Naive thymus-derived CD4-positive, alpha-beta T cell (primary cell): ENCODE data around the gene LIN52. TPM values are rescaled to one million over a fixed set of nuclear protein-coding genes. Genes with fewer than 3 reads are reported as not detected.

Experiments used
- ATAC-seq: fragments of 150-1000 bp; cut with Tn5 transposase; 2 replicates; pipeline ENCODE4 v1.10.0; 2021; ENCODE audit warnings: mild to moderate bottlenecking, moderate library complexity
- CTCF ChIA-PET: fragments of 350-600 bp; sonication (Branson Sonifier 250); formaldehyde crosslinking; loops from one replicate; lab custom pipeline; 2021; ENCODE audit warnings: antibody characterized with exemption; lab: Charles Lee
- POLR2A ChIA-PET: fragments of 350-600 bp; sonication (Branson Sonifier 250); formaldehyde crosslinking; loops from one replicate; lab custom pipeline; 2021; ENCODE audit warnings: antibody characterized with exemption, inconsistent platforms; lab: Charles Lee
- DNase-seq, 9 donors: peaks; one replicate each; pipeline versions ENCODE4 v3.0.0 to v3.0.0-alpha.2; 2020 to 2022; ENCODE audit warnings: mixed read lengths in 1 of 9
- H3K27ac ChIP-seq: one replicate; pipeline ENCODE4 v1.7.0; 2013; ENCODE audit warnings: mild to moderate bottlenecking, low read depth, low read length, moderate library complexity
- H3K27me3 ChIP-seq, 2 donors: one replicate each; pipeline ENCODE4 v1.7.0; 2013; ENCODE audit warnings: low read length in 2 of 2, mild to moderate bottlenecking in 2 of 2, moderate library complexity in 2 of 2; ENCODE audit not compliant: control insufficient read depth in 2 of 2, insufficient read depth in 2 of 2
- H3K36me3 ChIP-seq, 3 experiments: 1 replicate in 2 of 3; 2 replicates in 1 of 3; pipeline ENCODE4 v1.7.0; 2013; ENCODE audit warnings: low read length in 3 of 3, mild to moderate bottlenecking in 3 of 3, moderate library complexity in 1 of 3; ENCODE audit not compliant: insufficient read depth in 3 of 3, control insufficient read depth in 2 of 3
- H3K4me1 ChIP-seq, 2 donors: one replicate each; pipeline ENCODE4 v1.7.0; 2013; ENCODE audit warnings: low read length in 2 of 2, mild to moderate bottlenecking in 2 of 2, moderate library complexity in 1 of 2; ENCODE audit not compliant: control insufficient read depth in 2 of 2, insufficient read depth in 2 of 2
- H3K4me3 ChIP-seq: 2 replicates; pipeline ENCODE4 v1.7.0; 2013; ENCODE audit warnings: mild to moderate bottlenecking, low read length
- H3K9me3 ChIP-seq, 3 experiments: 1 replicate in 2 of 3; 2 replicates in 1 of 3; pipeline ENCODE4 v1.7.0; 2013; ENCODE audit warnings: low read length in 3 of 3; ENCODE audit not compliant: control insufficient read depth in 2 of 3
- H3K27ac Mint-ChIP-seq, 9 donors: one replicate each; pipeline ENCODE4 v1.8.0; 2020 to 2022; ENCODE audit warnings: mixed read lengths in 9 of 9, mild to moderate bottlenecking in 8 of 9, moderate library complexity in 5 of 9, inconsistent platforms in 2 of 9
- H3K27me3 Mint-ChIP-seq, 5 donors: one replicate each; pipeline ENCODE4 v1.8.0; 2021 to 2022; ENCODE audit warnings: mixed read lengths in 5 of 5, mild to moderate bottlenecking in 1 of 5
- H3K36me3 Mint-ChIP-seq, 5 donors: one replicate each; pipeline ENCODE4 v1.8.0; 2020 to 2022; ENCODE audit warnings: mixed read lengths in 5 of 5, mild to moderate bottlenecking in 3 of 5, inconsistent platforms in 1 of 5
- H3K4me1 Mint-ChIP-seq, 7 donors: one replicate each; pipeline ENCODE4 v1.8.0; 2020 to 2022; ENCODE audit warnings: mixed read lengths in 7 of 7, mild to moderate bottlenecking in 3 of 7, inconsistent platforms in 1 of 7
- H3K4me3 Mint-ChIP-seq, 10 donors: one replicate each; pipeline ENCODE4 v1.8.0; 2020 to 2022; ENCODE audit warnings: mild to moderate bottlenecking in 10 of 10, mixed read lengths in 10 of 10, moderate library complexity in 6 of 10, inconsistent platforms in 2 of 10
- H3K9me3 Mint-ChIP-seq, 11 donors: one replicate each; pipeline ENCODE4 v1.8.0; 2020 to 2022; ENCODE audit warnings: mixed read lengths in 11 of 11, mild to moderate bottlenecking in 4 of 11, inconsistent platforms in 1 of 11, moderate library complexity in 1 of 11
- intact Hi-C, 2 donors: fragments of 100-400 bp; cut with micrococcal nuclease; formaldehyde crosslinking; loops; one replicate each; pipeline ENCODE4 v1.15.1; 2023
- polyA plus RNA-seq, 2 donors: library from polyadenylated mRNA; unstranded; fragments of 300-500 nt; fragmentation: Illumina TruSeq; gene quantifications; one replicate each; pipeline ENCODE4 v1.2.3, GENCODE V29; 2021
- total RNA-seq, 6 experiments: library from RNA in 5 of 6; stranded (reverse) in 5 of 6; gene quantifications; 1 replicate in 5 of 6; 2 replicates in 1 of 6; pipeline ENCODE4 v1.2.3 and lab custom pipeline; 2021 to 2026

Gene LIN52
- total and polyA plus RNA-seq, 7 experiments from 2014 or later, result 6.6 to 16.3 (median 9.5) TPM

GRCh38 chr14:74231784-74232183 lies 147.0 kb downstream of the LIN52 start:
- Histone ChIP-seq H3K27me3 (no peaks in the 10 kb centered on the region), H3K27ac (no peak overlapping the region), H3K4me3 (no peak overlapping the region), H3K4me1 (no peaks in the 10 kb centered on the region), H3K9me3 (peaks cover 0 to 4% (median 0%) of the 10 kb centered on the region in 3 experiments), H3K36me3 (no peaks in the 10 kb centered on the region)
- peaks cover 40 to 64% (median 44%) of the 10 kb centered on the region in 5 donors for H3K27me3 Mint-ChIP-seq
- ChIA-PET CTCF (no interaction called here), POLR2A (no interaction called here)
- ATAC-seq, result no peak
- H3K4me1 Mint-ChIP-seq, result no peaks in the 10 kb centered on the region
- intact Hi-C loops, result no loop called here
- no peak for DNase-seq
- H3K4me3 Mint-ChIP-seq, result no peak overlapping the region
- H3K27ac Mint-ChIP-seq, result no peak overlapping the region
- peaks cover 0 to 4% (median 0%) of the 10 kb centered on the region in 5 donors for H3K36me3 Mint-ChIP-seq
- peaks cover 0 to 24% (median 5%) of the 10 kb centered on the region in 11 donors for H3K9me3 Mint-ChIP-seq

GRCh38 chr14:74235017-74235416 lies 150.3 kb downstream of the LIN52 start:
- H3K36me3 ChIP-seq, result no peaks in the 10 kb centered on the region
- intact Hi-C loops, result no loop called here
- H3K4me1 ChIP-seq, result no peaks in the 10 kb centered on the region
- peaks cover 0 to 4% of the 10 kb centered on the region in 2 donors for H3K27me3 ChIP-seq
- Mint-ChIP-seq H3K36me3 (peaks cover 0 to 4% (median 0%) of the 10 kb centered on the region in 5 donors), H3K27ac (no peak overlapping the region), H3K4me3 (no peak overlapping the region), H3K27me3 (peaks cover 38 to 60% (median 45%) of the 10 kb centered on the region in 5 donors), H3K4me1 (peaks cover 0 to 3% (median 0%) of the 10 kb centered on the region in 7 donors), H3K9me3 (peaks cover 0 to 24% (median 6%) of the 10 kb centered on the region in 11 donors)
- H3K27ac ChIP-seq, result no peak overlapping the region
- H3K4me3 ChIP-seq, result no peak overlapping the region
- POLR2A ChIA-PET, result no interaction called here
- no peak for DNase-seq
- CTCF ChIA-PET, result no interaction called here
- no peak for ATAC-seq
- peaks cover 0 to 4% (median 0%) of the 10 kb centered on the region in 3 experiments for H3K9me3 ChIP-seq

GRCh38 chr14:74237441-74237840 lies 152.7 kb downstream of the LIN52 start:
- no peak for DNase-seq
- peaks cover 0 to 7% (median under 1%) of the 10 kb centered on the region in 11 donors for H3K9me3 Mint-ChIP-seq
- H3K27me3 Mint-ChIP-seq, result peaks cover 39 to 73% (median 57%) of the 10 kb centered on the region in 5 donors
- ChIA-PET CTCF (interaction anchor here (1.3 to 1.5 kb wide), 2 partner anchors 14 to 16 kb away, joined by 3 to 4 read pairs; no protein-coding TSS in a partner anchor), POLR2A (no interaction called here)
- Histone ChIP-seq H3K4me3 (no peak overlapping the region), H3K27ac (no peak overlapping the region), H3K4me1 (peaks cover 3 to 18% of the 10 kb centered on the region in 2 donors), H3K36me3 (no peaks in the 10 kb centered on the region), H3K27me3 (peaks cover 11 to 20% of the 10 kb centered on the region in 2 donors), H3K9me3 (no peaks in the 10 kb centered on the region)
- intact Hi-C loops, result no loop called here
- H3K36me3 Mint-ChIP-seq, result peaks cover 0 to under 1% (median 0%) of the 10 kb centered on the region in 5 donors
- no peak overlapping the region for H3K4me3 Mint-ChIP-seq
- no peak for ATAC-seq
- no peak overlapping the region for H3K27ac Mint-ChIP-seq
- H3K4me1 Mint-ChIP-seq, result peaks cover 11 to 24% (median 19%) of the 10 kb centered on the region in 7 donors

- ChIA-PET CTCF (interaction anchor here (1.3 to 1.5 kb wide), 2 partner anchors 13 to 14 kb away, joined by 3 read pairs; no protein-coding TSS in a partner anchor), POLR2A (no interaction called here)
- peaks cover 12 to 27% (median 21%) of the 10 kb centered on the region in 7 donors for H3K4me1 Mint-ChIP-seq
- intact Hi-C loops, result no loop called here
- peak within 1 kb of the TSS in 9 of 10 donors; percentile 23 to 81 (median 65) for H3K4me3 Mint-ChIP-seq
- Histone ChIP-seq H3K27ac (no peak within 1 kb of the TSS), H3K27me3 (peaks cover 11 to 28% of the 10 kb centered on the region in 2 donors), H3K9me3 (no peaks in the 10 kb centered on the region), H3K4me1 (peaks cover 3 to 18% of the 10 kb centered on the region in 2 donors), H3K4me3 (no peak within 1 kb of the TSS), H3K36me3 (no peaks in the 10 kb centered on the region)
- ATAC-seq (no peak), DNase-seq (no peak)
- H3K36me3 Mint-ChIP-seq, result no peaks in the 10 kb centered on the region
- H3K9me3 Mint-ChIP-seq, result peaks cover 0 to 4% (median 0%) of the 10 kb centered on the region in 11 donors
- H3K27ac Mint-ChIP-seq, result no peak within 1 kb of the TSS
- peaks cover 56 to 81% (median 74%) of the 10 kb centered on the region in 5 donors for H3K27me3 Mint-ChIP-seq
Measured at GRCh38 chr14:74238974-74239847, 154.5 kb downstream of the LIN52 start, which contains the start of gene VSX2. TSS of gene VSX2 (plus strand) at chr14:74239449. CDS start at chr14:74239562, 113 bp downstream.

- no peak overlapping the region for H3K4me3 ChIP-seq
- no peak overlapping the region for H3K27ac Mint-ChIP-seq
- intact Hi-C loops, result no loop called here
- H3K27me3 Mint-ChIP-seq, result peaks cover 65 to 84% (median 77%) of the 10 kb centered on the region in 5 donors
- ATAC-seq (no peak), DNase-seq (no peak)
- ChIA-PET CTCF (interaction anchor here (1.5 kb wide), 1 partner anchor 12 kb away, joined by 3 read pairs; no protein-coding TSS in a partner anchor), POLR2A (no interaction called here)
- peaks cover 12 to 27% (median 21%) of the 10 kb centered on the region in 7 donors for H3K4me1 Mint-ChIP-seq
- H3K4me1 ChIP-seq, result peaks cover 3 to 18% of the 10 kb centered on the region in 2 donors
- H3K9me3 Mint-ChIP-seq, result peaks cover 0 to 4% (median 0%) of the 10 kb centered on the region in 11 donors
- no peak overlapping the region for H3K27ac ChIP-seq
- H3K9me3 ChIP-seq, result no peaks in the 10 kb centered on the region
- H3K27me3 ChIP-seq, result peaks cover 11 to 28% of the 10 kb centered on the region in 2 donors
- no peaks in the 10 kb centered on the region for H3K36me3 ChIP-seq
- H3K36me3 Mint-ChIP-seq, result no peaks in the 10 kb centered on the region
- peak overlapping the region; percentile 27 to 81 (median 62) for H3K4me3 Mint-ChIP-seq
Measured at GRCh38 chr14:74239848-74240793, 155.4 kb downstream of the LIN52 start.
